DMS79 (cell line): Measurements from ENCODE around the gene APLN.
A peak's percentile ranks its signal among the peaks of the same experiment; 100 is the strongest.

Experiments used
- DNase-seq: peaks from one replicate; lab custom pipeline; 2025; lab: John Stamatoyannopoulos, UW

Gene APLN

GRCh38 chrX:129640737-129641136, 14.0 kb downstream of the APLN start:
- no peak for DNase-seq

- DNase-seq, result no peak
Observed at GRCh38 chrX:129638917-129639316, 15.8 kb downstream of the APLN start.

- DNase-seq, result no peak
Observed at GRCh38 chrX:129637217-129638109, 17.3 kb downstream of the APLN start.

GRCh38 chrX:129636175-129636681, 18.5 kb downstream of the APLN start:
- DNase-seq, result no peak

GRCh38 chrX:129634541-129634940, 20.2 kb downstream of the APLN start:
- DNase-seq, result no peak

GRCh38 chrX:129632443-129632842, 22.3 kb downstream of the APLN start:
- DNase-seq, result no peak

- DNase-seq, result no peak
Observed at GRCh38 chrX:129631849-129632248, 22.9 kb downstream of the APLN start.

- DNase-seq, result no peak
Observed at GRCh38 chrX:129629837-129630236, 24.9 kb downstream of the APLN start.

GRCh38 chrX:129626026-129626425, 28.7 kb downstream of the APLN start:
- DNase-seq, result no peak

GRCh38 chrX:129622757-129623301, 31.9 kb downstream of the APLN start:
- no peak for DNase-seq

GRCh38 chrX:129618997-129619396, 35.8 kb downstream of the APLN start:
- DNase-seq, result no peak

GRCh38 chrX:129617420-129617819, 37.3 kb downstream of the APLN start:
- no peak for DNase-seq

- DNase-seq, result no peak
Observed at GRCh38 chrX:129614481-129615255, 40.1 kb downstream of the APLN start.

GRCh38 chrX:129613596-129613995, 41.2 kb downstream of the APLN start:
- no peak for DNase-seq

GRCh38 chrX:129612396-129612795, 42.4 kb downstream of the APLN start:
- DNase-seq, result no peak

- no peak for DNase-seq
Observed at GRCh38 chrX:129609395-129609794, 45.4 kb downstream of the APLN start.

GRCh38 chrX:129608496-129608895, 46.3 kb downstream of the APLN start:
- no peak for DNase-seq

GRCh38 chrX:129606918-129607317, 47.8 kb downstream of the APLN start:
- DNase-seq, result peak; percentile 3

GRCh38 chrX:129600981-129601424, 53.8 kb downstream of the APLN start:
- DNase-seq, result no peak

- no peak for DNase-seq
Observed at GRCh38 chrX:129599996-129600395, 54.8 kb downstream of the APLN start.

GRCh38 chrX:129599499-129599898, 55.3 kb downstream of the APLN start:
- no peak for DNase-seq

- DNase-seq, result no peak
Observed at GRCh38 chrX:129597905-129598304, 56.9 kb downstream of the APLN start.

GRCh38 chrX:129596077-129596476, 58.7 kb downstream of the APLN start:
- DNase-seq, result no peak
